ENCODE results near the gene PAM.

DNA sequence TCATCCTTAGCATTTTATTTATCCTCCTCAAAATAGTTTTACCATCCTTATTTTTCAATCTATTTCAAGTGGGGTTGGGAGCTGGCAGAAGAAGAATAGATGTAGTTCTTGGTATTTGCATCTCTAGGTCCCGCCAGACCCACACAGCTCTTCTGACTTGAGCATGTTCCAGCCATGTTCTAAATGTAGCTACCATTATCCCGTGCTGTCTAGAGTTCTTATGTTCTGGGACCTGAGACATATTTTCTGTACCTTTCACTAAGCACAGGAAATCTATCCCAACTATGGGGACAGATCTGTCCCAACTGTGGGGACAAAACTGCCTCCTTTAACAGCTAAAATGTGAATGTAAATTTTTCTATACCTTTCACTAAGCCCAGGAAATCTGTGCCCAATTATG lies 32.0 kb downstream of the PAM start:
- TF ChIP-seq, protein P1, sequence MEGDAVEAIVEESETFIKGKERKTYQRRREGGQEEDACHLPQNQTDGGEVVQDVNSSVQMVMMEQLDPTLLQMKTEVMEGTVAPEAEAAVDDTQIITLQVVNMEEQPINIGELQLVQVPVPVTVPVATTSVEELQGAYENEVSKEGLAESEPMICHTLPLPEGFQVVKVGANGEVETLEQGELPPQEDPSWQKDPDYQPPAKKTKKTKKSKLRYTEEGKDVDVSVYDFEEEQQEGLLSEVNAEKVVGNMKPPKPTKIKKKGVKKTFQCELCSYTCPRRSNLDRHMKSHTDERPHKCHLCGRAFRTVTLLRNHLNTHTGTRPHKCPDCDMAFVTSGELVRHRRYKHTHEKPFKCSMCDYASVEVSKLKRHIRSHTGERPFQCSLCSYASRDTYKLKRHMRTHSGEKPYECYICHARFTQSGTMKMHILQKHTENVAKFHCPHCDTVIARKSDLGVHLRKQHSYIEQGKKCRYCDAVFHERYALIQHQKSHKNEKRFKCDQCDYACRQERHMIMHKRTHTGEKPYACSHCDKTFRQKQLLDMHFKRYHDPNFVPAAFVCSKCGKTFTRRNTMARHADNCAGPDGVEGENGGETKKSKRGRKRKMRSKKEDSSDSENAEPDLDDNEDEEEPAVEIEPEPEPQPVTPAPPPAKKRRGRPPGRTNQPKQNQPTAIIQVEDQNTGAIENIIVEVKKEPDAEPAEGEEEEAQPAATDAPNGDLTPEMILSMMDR (IDR thresholded peaks at IDR 0.05): no peak
- no peak for TF ChIP-seq POLR2AphosphoS5 (IDR thresholded peaks at IDR 0.05)
- no peak for TF ChIP-seq POLR2A (IDR thresholded peaks at IDR 0.05)
